H9 (cell line): ENCODE data around the gene RBL2. TPM values are rescaled to one million over a fixed set of nuclear protein-coding genes. Genes with fewer than 3 reads are reported as not detected.
A peak's percentile ranks its signal among the peaks of the same experiment; 100 is the strongest.
"Not testable (repeated sequence)": the region's sequence is repeated elsewhere in the genome, so short reads cannot be mapped to it uniquely, and the experiment has no call there.

Source experiments
- DNase-seq: peaks from one replicate; pipeline ENCODE4 v3.0.0-alpha.2; 2017
- H2AFZ ChIP-seq: one replicate; pipeline ENCODE4 v1.6.1; 2013; ENCODE audit warnings: mild to moderate bottlenecking, low read length, control low read depth, moderate library complexity
- H2AK5ac ChIP-seq: 2 replicates; pipeline ENCODE4 v1.6.1; 2013; ENCODE audit warnings: low read length, control low read depth, mixed read lengths; ENCODE audit not compliant: insufficient read length
- H2BK120ac ChIP-seq: one replicate; pipeline ENCODE4 v1.6.1; 2013; ENCODE audit warnings: low read depth, mild to moderate bottlenecking, low read length, control low read depth, inconsistent platforms; ENCODE audit not compliant: poor library complexity, severe bottlenecking
- H2BK12ac ChIP-seq: 2 replicates; pipeline ENCODE4 v1.6.1; 2013; ENCODE audit warnings: low read length, control low read depth, mixed read lengths, low read depth; ENCODE audit not compliant: insufficient read length
- H2BK15ac ChIP-seq: 2 replicates; pipeline ENCODE4 v1.6.1; 2013; ENCODE audit warnings: low read depth, low read length, control low read depth
- H2BK20ac ChIP-seq: one replicate; pipeline ENCODE4 v1.6.1; 2013; ENCODE audit warnings: low read depth, mild to moderate bottlenecking, low read length, control low read depth, inconsistent platforms; ENCODE audit not compliant: poor library complexity, severe bottlenecking
- H2BK5ac ChIP-seq: 2 replicates; pipeline ENCODE4 v1.6.1; 2013; ENCODE audit warnings: low read length, control low read depth, mixed read lengths; ENCODE audit not compliant: insufficient read length
- H3K14ac ChIP-seq: 2 replicates; pipeline ENCODE4 v1.6.1; 2013; ENCODE audit warnings: low read length, control low read depth; ENCODE audit not compliant: insufficient read depth
- H3K18ac ChIP-seq: 2 replicates; pipeline ENCODE4 v1.6.1; 2013; ENCODE audit warnings: low read depth, mild to moderate bottlenecking, mixed read lengths, low read length, control low read depth; ENCODE audit not compliant: insufficient read length
- H3K23ac ChIP-seq: 2 replicates; pipeline ENCODE4 v1.6.1; 2013; ENCODE audit warnings: low read length, control low read depth, mixed read lengths, low read depth; ENCODE audit not compliant: insufficient read length
- H3K23me2 ChIP-seq: 2 replicates; pipeline ENCODE4 v1.6.1; 2013; ENCODE audit warnings: low read depth, mild to moderate bottlenecking, mixed read lengths, low read length, control low read depth; ENCODE audit not compliant: insufficient read length, poor library complexity, severe bottlenecking
- H3K27ac ChIP-seq: 2 replicates; pipeline ENCODE4 v1.5.1; 2013; ENCODE audit warnings: low read length, control low read depth, mixed read lengths, low read depth; ENCODE audit not compliant: insufficient read length
- H3K27me3 ChIP-seq: 2 replicates; pipeline ENCODE4 v1.6.1; 2013; ENCODE audit warnings: low read length, control low read depth, inconsistent platforms; ENCODE audit not compliant: insufficient read depth
- H3K4ac ChIP-seq: 2 replicates; pipeline ENCODE4 v1.6.1; 2013; ENCODE audit warnings: low read depth, mild to moderate bottlenecking, control low read depth, inconsistent platforms, low read length, moderate library complexity
- H3K4me1 ChIP-seq: 2 replicates; pipeline ENCODE4 v1.6.1; 2013; ENCODE audit warnings: low read length, control low read depth, inconsistent platforms; ENCODE audit not compliant: insufficient read depth
- H3K4me2 ChIP-seq: 2 replicates; pipeline ENCODE4 v1.6.1; 2013; ENCODE audit warnings: low read length, control low read depth, mixed read lengths; ENCODE audit not compliant: insufficient read length, insufficient read depth
- H3K56ac ChIP-seq: 2 replicates; pipeline ENCODE4 v1.6.1; 2013; ENCODE audit warnings: low read depth, mild to moderate bottlenecking, mixed read lengths, low read length, control low read depth; ENCODE audit not compliant: insufficient read length
- H3K79me1 ChIP-seq: 2 replicates; pipeline ENCODE4 v1.6.1; 2013; ENCODE audit warnings: low read depth, mild to moderate bottlenecking, moderate library complexity, low read length, control low read depth, inconsistent platforms; ENCODE audit not compliant: insufficient read depth, poor library complexity, severe bottlenecking
- H3K79me2 ChIP-seq: 2 replicates; pipeline ENCODE4 v1.6.1; 2013; ENCODE audit warnings: low read length, control low read depth, inconsistent platforms; ENCODE audit not compliant: insufficient read depth
- H3K9ac ChIP-seq: 2 replicates; pipeline ENCODE4 v1.6.1; 2013; ENCODE audit warnings: low read length, control low read depth, mixed read lengths; ENCODE audit not compliant: insufficient read length; ENCODE audit errors: extremely low read depth
- H3K9me3 ChIP-seq: one replicate; pipeline ENCODE4 v1.6.1; 2013; ENCODE audit warnings: low read depth, low read length, inconsistent platforms; ENCODE audit not compliant: control insufficient read depth
- H3T11ph ChIP-seq: one replicate; pipeline ENCODE4 v1.6.1; 2013; ENCODE audit warnings: mild to moderate bottlenecking, low read length, control low read depth, inconsistent platforms
- H4K20me1 ChIP-seq: one replicate; pipeline ENCODE4 v1.6.1; 2013; ENCODE audit not compliant: control insufficient read depth, insufficient read length, insufficient read depth
- H4K5ac ChIP-seq: 2 replicates; pipeline ENCODE4 v1.6.1; 2013; ENCODE audit warnings: low read depth, mild to moderate bottlenecking, mixed read lengths, low read length, control low read depth; ENCODE audit not compliant: insufficient read length
- H4K8ac ChIP-seq: replicated peaks from 2 replicates; pipeline ENCODE4 v1.6.1; 2013; ENCODE audit warnings: low read length, control low read depth, mixed read lengths, low read depth; ENCODE audit not compliant: insufficient read length
- H4K91ac ChIP-seq: 2 replicates; pipeline ENCODE4 v1.6.1; 2013; ENCODE audit warnings: low read depth, mild to moderate bottlenecking, moderate library complexity, mixed read lengths, low read length, control low read depth; ENCODE audit not compliant: insufficient read length
- H3K27ac Mint-ChIP-seq, 3 experiments: 2 replicates in 2 of 3; 3 replicates in 1 of 3; pipeline ENCODE4 v1.8.0; 2020 to 2021; ENCODE audit warnings: mixed read lengths in 3 of 3, mild to moderate bottlenecking in 1 of 3, moderate library complexity in 1 of 3
- H3K27me3 Mint-ChIP-seq: 2 replicates; pipeline ENCODE4 v1.8.0; 2021; ENCODE audit warnings: low read depth, mild to moderate bottlenecking, moderate library complexity, mixed read lengths
- H3K36me3 Mint-ChIP-seq, 3 experiments: 2 replicates in 2 of 3; 3 replicates in 1 of 3; pipeline ENCODE4 v1.8.0; 2020 to 2021; ENCODE audit warnings: low read depth in 3 of 3, mixed read lengths in 3 of 3; ENCODE audit not compliant: insufficient read depth in 1 of 3
- H3K4me1 Mint-ChIP-seq, 2 experiments: 2 replicates each; pipeline ENCODE4 v1.8.0; 2020; ENCODE audit warnings: mixed read lengths in 2 of 2
- H3K4me3 Mint-ChIP-seq, 2 experiments: 2 replicates in 1 of 2; 3 replicates in 1 of 2; pipeline ENCODE4 v1.8.0; 2020 to 2021; ENCODE audit warnings: mild to moderate bottlenecking in 2 of 2, mixed read lengths in 2 of 2, moderate library complexity in 1 of 2
- H3K9me3 Mint-ChIP-seq, 2 experiments: 2 replicates in 1 of 2; 3 replicates in 1 of 2; pipeline ENCODE4 v1.8.0; 2020; ENCODE audit warnings: mild to moderate bottlenecking in 2 of 2, mixed read lengths in 2 of 2, moderate library complexity in 1 of 2
- CTCF ChIP-seq: fragments of 200-600 bp; sonication (generic); conservative IDR thresholded peaks from 3 replicates; pipeline ENCODE4 v1.8.0; 2021; ENCODE audit warnings: antibody characterized with exemption, mild to moderate bottlenecking
- WGBS: extraction: QIAGEN DNeasy Blood & Tissue Kit; methylation state at CpG from one replicate; pipeline ENCODE4 v1.1.7; 2013; ENCODE audit warnings: missing lambda C conversion rate, low lambda C conversion rate, mixed read lengths; ENCODE audit not compliant: insufficient read length; ENCODE audit errors: extremely low coverage; 5-methylcytosine and 5-hydroxymethylcytosine counted together
- total RNA-seq: library from RNA; stranded (reverse); gene quantifications from 2 replicates; pipeline ENCODE4 v1.2.1, GENCODE V29; 2021

The RBL2 gene
- total RNA-seq, 1 experiment from 2014 or later = 17.3 TPM

- no peak overlapping the region for H3K14ac ChIP-seq
- no peak overlapping the region for H4K91ac ChIP-seq
- H2BK5ac ChIP-seq = no peak overlapping the region
- no peaks in the 10 kb centered on the region for H3K4me1 ChIP-seq
- H3K79me2 ChIP-seq = no peaks in the 10 kb centered on the region
- H3K27ac ChIP-seq = no peak overlapping the region
- H2BK120ac ChIP-seq = no peak overlapping the region
- H3K23me2 ChIP-seq = no peaks in the 10 kb centered on the region
- DNase-seq = no peak
- H3K56ac ChIP-seq = no peak overlapping the region
- no peaks in the 10 kb centered on the region for H4K20me1 ChIP-seq
- H3K9me3 ChIP-seq = peaks cover 13% of the 10 kb centered on the region
- Mint-ChIP-seq H3K27me3 (peaks cover 2% of the 10 kb centered on the region; the same call in 1 of the 2 replicates), H3K4me1 (peaks cover 3 to 6% of the 10 kb centered on the region in 2 experiments), H3K36me3 (peaks cover 8 to 32% (median 25%) of the 10 kb centered on the region in 3 experiments), H3K27ac (no peak overlapping the region), H3K4me3 (no peak overlapping the region), H3K9me3 (peaks cover 41 to 50% of the 10 kb centered on the region in 2 experiments)
- H3T11ph ChIP-seq = no peak overlapping the region
- H2BK20ac ChIP-seq = no peak overlapping the region
- no peak overlapping the region for H3K4me2 ChIP-seq
- no peak overlapping the region for H2AFZ ChIP-seq
- no peaks in the 10 kb centered on the region for H3K79me1 ChIP-seq
- no peak overlapping the region for H3K4ac ChIP-seq
- no peaks in the 10 kb centered on the region for H3K27me3 ChIP-seq
- no CpG with 5 or more reads among the region's 24 CpGs for WGBS
- H3K23ac ChIP-seq = no peak overlapping the region
- H4K8ac ChIP-seq = no peak overlapping the region
- H2AK5ac ChIP-seq = no peak overlapping the region
- TF ChIP-seq CTCF = peak; percentile 31; the same call in 2 of the 3 replicates
- no peak overlapping the region for H4K5ac ChIP-seq
- H2BK12ac ChIP-seq = no peak overlapping the region
- no peak overlapping the region for H3K9ac ChIP-seq
- H3K18ac ChIP-seq = no peak overlapping the region
- H2BK15ac ChIP-seq = no peak overlapping the region
Measured at GRCh38 chr16:53421248-53421647, 13.0 kb upstream of the RBL2 start.

- H3K18ac ChIP-seq, H2BK20ac ChIP-seq, H4K20me1 ChIP-seq, H2BK120ac ChIP-seq, H3K14ac ChIP-seq, H3K27me3 ChIP-seq, H2AK5ac ChIP-seq, H3K79me1 ChIP-seq, H2BK5ac ChIP-seq, H2AFZ ChIP-seq, H4K91ac ChIP-seq, H4K8ac ChIP-seq, H3K27ac Mint-ChIP-seq, H3K9ac ChIP-seq, DNase-seq, H3K23ac ChIP-seq, H3K4ac ChIP-seq, H3K27me3 Mint-ChIP-seq, H3K79me2 ChIP-seq, H4K5ac ChIP-seq, H3K56ac ChIP-seq, H3K4me2 ChIP-seq, H3K4me3 Mint-ChIP-seq, H2BK15ac ChIP-seq, H2BK12ac ChIP-seq, H3K4me1 Mint-ChIP-seq, H3K4me1 ChIP-seq, H3K27ac ChIP-seq, H3K23me2 ChIP-seq, H3T11ph ChIP-seq: not testable (repeated sequence)
- no CpG with 5 or more reads among the region's 1 CpG for WGBS
- Mint-ChIP-seq H3K36me3 (peaks cover 11 to 36% (median 28%) of the 10 kb centered on the region in 3 experiments), H3K9me3 (peaks cover 44 to 65% of the 10 kb centered on the region in 2 experiments)
- peaks cover 13% of the 10 kb centered on the region for H3K9me3 ChIP-seq
Measured at GRCh38 chr16:53423968-53424367, 10.3 kb upstream of the RBL2 start.
